Caco-2 (cell line): ENCODE measurements around the gene KRTAP5-4. TPM values are rescaled to one million over a fixed set of nuclear protein-coding genes. Genes with fewer than 3 reads are reported as not detected.
A peak's percentile ranks its signal among the peaks of the same experiment; 100 is the strongest.

Source experiments
- BruUV-seq: library from RNA; stranded (reverse); fragments of 400-500 nt; replicated peaks from 2 replicates; lab custom pipeline; 2021; lab: Mats Ljungman, UMichigan
- CTCF ChIA-PET: fragments of 300-600 bp; sonication (Branson Sonifier 250); formaldehyde crosslinking; loops from one replicate; lab custom pipeline; 2022; ENCODE audit warnings: antibody characterized with exemption; lab: Charles Lee
- POLR2A ChIA-PET: fragments of 300-600 bp; sonication (Branson Sonifier 250); formaldehyde crosslinking; loops from one replicate; lab custom pipeline; 2022; ENCODE audit warnings: antibody characterized with exemption; lab: Charles Lee
- DNase-seq, 2 experiments: peaks; one replicate each; pipeline versions ENCODE4 v3.0.0 to v3.0.0-alpha.2; 2020 to 2022
- H3K27me3 ChIP-seq: replicated peaks from 2 replicates; pipeline ENCODE4 v1.6.0; 2011; ENCODE audit warnings: low read length; ENCODE audit not compliant: control insufficient read depth, insufficient read depth
- H3K36me3 ChIP-seq: 2 replicates; pipeline ENCODE4 v1.5.1; 2011; ENCODE audit warnings: low read length; ENCODE audit not compliant: control insufficient read depth, insufficient read depth
- H3K4me1 ChIP-seq: fragments of 250-450 bp; sonication (Bioruptor Pico); 2 replicates; pipeline ENCODE4 v1.5.1; 2020; ENCODE audit warnings: mild to moderate bottlenecking
- H3K4me3 ChIP-seq: 2 replicates; pipeline ENCODE4 v1.5.1; 2011; ENCODE audit warnings: low read depth, mild to moderate bottlenecking, control low read depth, low read length
- H3K9me3 ChIP-seq: fragments of 250-450 bp; sonication (Bioruptor Pico); 2 replicates; pipeline ENCODE4 v1.5.1; 2020; ENCODE audit warnings: mild to moderate bottlenecking, moderate library complexity
- H3K27ac Mint-ChIP-seq: one replicate; pipeline ENCODE4 v1.8.0; 2022; ENCODE audit warnings: mixed read lengths; ENCODE audit not compliant: unreplicated experiment
- H3K27me3 Mint-ChIP-seq: one replicate; pipeline ENCODE4 v1.8.0; 2022; ENCODE audit warnings: mixed read lengths; ENCODE audit not compliant: insufficient read depth, unreplicated experiment
- H3K36me3 Mint-ChIP-seq: one replicate; pipeline ENCODE4 v1.8.0; 2022; ENCODE audit warnings: mild to moderate bottlenecking, mixed read lengths; ENCODE audit not compliant: insufficient read depth, unreplicated experiment
- H3K4me1 Mint-ChIP-seq: one replicate; pipeline ENCODE4 v1.8.0; 2022; ENCODE audit warnings: low read depth, mixed read lengths; ENCODE audit not compliant: unreplicated experiment
- H3K4me3 Mint-ChIP-seq: one replicate; pipeline ENCODE4 v1.8.0; 2022; ENCODE audit warnings: mild to moderate bottlenecking, moderate library complexity, mixed read lengths; ENCODE audit not compliant: unreplicated experiment
- H3K9me3 Mint-ChIP-seq: one replicate; pipeline ENCODE4 v1.8.0; 2022; ENCODE audit warnings: mixed read lengths; ENCODE audit not compliant: unreplicated experiment
- CTCF ChIP-seq, 2 experiments: fragments of 200-600 bp in 1 of 2; IDR thresholded peaks; 1 replicate in 1 of 2; 2 replicates in 1 of 2; pipeline versions ENCODE4 v1.5.1 to v1.8.0; 2011 to 2022; ENCODE audit warnings: antibody characterized with exemption in 1 of 2, control low read depth in 1 of 2, inconsistent platforms in 1 of 2, low read depth in 1 of 2, low read length in 1 of 2, mild to moderate bottlenecking in 1 of 2, moderate library complexity in 1 of 2; ENCODE audit not compliant: insufficient read depth in 1 of 2, severe bottlenecking in 1 of 2, unreplicated experiment in 1 of 2
- intact Hi-C: fragments of 100-400 bp; cut with micrococcal nuclease; formaldehyde crosslinking; loops from one replicate; pipeline ENCODE4 v1.10.0; 2022; ENCODE audit not compliant: unreplicated experiment
- total RNA-seq: library from RNA; stranded (reverse); gene quantifications from 2 replicates; pipeline ENCODE4 v1.2.3, GENCODE V29; 2022

The KRTAP5-4 gene
- total RNA-seq, 1 experiment from 2014 or later: not detected

GRCh38 chr11:1639666-1640065, 17.7 kb upstream of the KRTAP5-4 start:
- Histone ChIP-seq H3K4me1 (no peaks in the 10 kb centered on the region), H3K27me3 (no peaks in the 10 kb centered on the region), H3K4me3 (no peak overlapping the region), H3K9me3 (no peaks in the 10 kb centered on the region), H3K36me3 (no peaks in the 10 kb centered on the region)
- TF ChIP-seq CTCF (IDR thresholded peaks at IDR 0.05; ENCODE audit: insufficient read depth in 1 of 2, low read depth in 1 of 2, low read length in 1 of 2, severe bottlenecking in 1 of 2, unreplicated experiment in 1 of 2): no peak
- peaks cover 11% of the 10 kb centered on the region for H3K27me3 Mint-ChIP-seq
- intact Hi-C loops: no loop called here
- DNase-seq: no peak
- H3K36me3 Mint-ChIP-seq: no peaks in the 10 kb centered on the region
- ChIA-PET POLR2A (interaction anchor here (0.6 kb wide), 1 partner anchor 570 kb away, joined by 4 read pairs; no protein-coding TSS in a partner anchor), CTCF (interaction anchor here (0.6 to 3.1 kb wide), 12 partner anchors 13 to 1097 kb away, joined by 3 to 32 read pairs (median 4); no protein-coding TSS in a partner anchor)
- no peak overlapping the region for H3K4me3 Mint-ChIP-seq
- no TSS peak for BruUV-seq
- no peaks in the 10 kb centered on the region for H3K4me1 Mint-ChIP-seq
- H3K9me3 Mint-ChIP-seq: no peaks in the 10 kb centered on the region
- no peak overlapping the region for H3K27ac Mint-ChIP-seq

- intact Hi-C loops: no loop called here
- Histone ChIP-seq H3K4me1 (no peaks in the 10 kb centered on the region), H3K27me3 (no peaks in the 10 kb centered on the region), H3K9me3 (no peaks in the 10 kb centered on the region), H3K4me3 (no peak overlapping the region), H3K36me3 (no peaks in the 10 kb centered on the region)
- H3K9me3 Mint-ChIP-seq: no peaks in the 10 kb centered on the region
- H3K36me3 Mint-ChIP-seq: no peaks in the 10 kb centered on the region
- ChIA-PET CTCF (interaction anchor here (0.6 to 3.1 kb wide), 6 partner anchors 13 to 1097 kb away, joined by 3 to 32 read pairs (median 8); no protein-coding TSS in a partner anchor), POLR2A (no interaction called here)
- TF ChIP-seq CTCF (IDR thresholded peaks at IDR 0.05; ENCODE audit: insufficient read depth in 1 of 2, low read depth in 1 of 2, low read length in 1 of 2, severe bottlenecking in 1 of 2, unreplicated experiment in 1 of 2): no peak
- H3K4me1 Mint-ChIP-seq: no peaks in the 10 kb centered on the region
- H3K4me3 Mint-ChIP-seq: no peak overlapping the region
- H3K27ac Mint-ChIP-seq: no peak overlapping the region
- H3K27me3 Mint-ChIP-seq: peaks cover 14% of the 10 kb centered on the region
- BruUV-seq: no TSS peak
- peak in 1 of 2 experiments; percentile 4 for DNase-seq
These were observed 17.2 kb upstream of the KRTAP5-4 start for GRCh38 chr11:1639102-1639620.

- intact Hi-C loops: no loop called here
- no peak overlapping the region for H3K4me3 ChIP-seq
- H3K36me3 Mint-ChIP-seq: no peaks in the 10 kb centered on the region
- H3K4me1 ChIP-seq: no peaks in the 10 kb centered on the region
- DNase-seq: peak in 1 of 2 experiments; percentile 5
- H3K36me3 ChIP-seq: no peaks in the 10 kb centered on the region
- no peaks in the 10 kb centered on the region; the same call in 1 of the 2 replicates for H3K27me3 ChIP-seq
- H3K9me3 ChIP-seq: no peaks in the 10 kb centered on the region
- CTCF ChIA-PET: interaction anchor here (0.6 kb wide), 1 partner anchor 8 kb away, joined by 3 read pairs; no protein-coding TSS in a partner anchor
- no peak for TF ChIP-seq CTCF (IDR thresholded peaks at IDR 0.05; ENCODE audit: insufficient read depth in 1 of 2, low read depth in 1 of 2, low read length in 1 of 2, severe bottlenecking in 1 of 2, unreplicated experiment in 1 of 2)
- no peaks in the 10 kb centered on the region for H3K4me1 Mint-ChIP-seq
- BruUV-seq: no TSS peak
- H3K9me3 Mint-ChIP-seq: no peaks in the 10 kb centered on the region
- POLR2A ChIA-PET: no interaction called here
- H3K27me3 Mint-ChIP-seq: peaks cover 19% of the 10 kb centered on the region
- H3K4me3 Mint-ChIP-seq: no peak overlapping the region
- H3K27ac Mint-ChIP-seq: no peak overlapping the region
These were observed 16.4 kb upstream of the KRTAP5-4 start for GRCh38 chr11:1638344-1638743.
